ENCODE results near the gene SYNE3. TPM values are rescaled to one million over a fixed set of nuclear protein-coding genes. Genes with fewer than 3 reads are reported as not detected.
"Not testable (repeated sequence)": the region's sequence is repeated elsewhere in the genome, so short reads cannot be mapped to it uniquely, and the experiment has no call there.

SYNE3 gene
- polyA plus RNA-seq, 4 donors = 2.0 to 2.8 (median 2.2) TPM

DNA sequence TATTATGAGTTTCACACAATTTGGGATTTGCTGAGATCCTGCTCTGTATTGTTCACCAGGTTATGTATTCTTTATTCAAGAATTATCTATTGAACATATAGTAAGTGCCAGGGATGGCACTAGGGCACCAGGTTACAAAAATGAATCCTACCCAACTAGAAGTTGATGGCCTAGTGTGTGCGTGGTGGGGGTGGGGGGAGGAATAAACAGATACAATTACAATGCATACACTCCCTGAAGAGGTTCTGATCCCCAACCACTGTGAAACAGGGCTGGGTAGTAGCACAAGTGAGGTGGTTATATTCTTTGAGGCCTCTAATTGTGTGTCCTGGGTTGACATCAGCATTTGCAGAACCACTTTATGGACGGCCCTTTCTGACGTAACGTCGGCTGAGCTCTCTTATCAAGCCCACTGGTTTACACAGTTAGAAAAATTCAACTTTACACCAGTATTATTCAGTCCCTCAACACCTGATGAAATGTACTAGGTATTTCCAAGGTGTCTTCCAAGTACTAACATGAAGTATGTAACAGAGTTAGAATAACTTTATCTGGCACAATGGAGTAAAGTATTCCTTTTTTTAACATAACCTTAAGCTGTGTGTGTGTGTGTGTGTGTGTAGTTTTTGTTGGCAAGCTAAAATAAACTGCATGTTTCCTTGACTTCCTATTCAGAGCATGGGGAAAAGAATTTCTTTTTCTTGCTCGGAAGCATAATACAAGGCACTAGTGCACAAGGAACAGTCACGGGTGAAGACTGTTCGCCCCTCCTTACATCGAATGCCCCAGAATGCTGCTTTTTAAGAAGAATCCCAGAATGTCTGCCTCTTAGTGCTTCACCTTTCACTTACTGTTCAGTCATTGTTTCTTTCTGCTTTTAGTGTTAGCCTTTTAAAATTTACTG is 10.3 kb upstream of the SYNE3 start:
- DNase-seq (ENCODE audit: low read depth in 4 of 4, low spot score in 2 of 4) = no peak

- DNase-seq (ENCODE audit: low read depth in 4 of 4, low spot score in 2 of 4) = no peak
Measured at GRCh38 chr14:95525999-95526398, 9.5 kb upstream of the SYNE3 start.

DNA sequence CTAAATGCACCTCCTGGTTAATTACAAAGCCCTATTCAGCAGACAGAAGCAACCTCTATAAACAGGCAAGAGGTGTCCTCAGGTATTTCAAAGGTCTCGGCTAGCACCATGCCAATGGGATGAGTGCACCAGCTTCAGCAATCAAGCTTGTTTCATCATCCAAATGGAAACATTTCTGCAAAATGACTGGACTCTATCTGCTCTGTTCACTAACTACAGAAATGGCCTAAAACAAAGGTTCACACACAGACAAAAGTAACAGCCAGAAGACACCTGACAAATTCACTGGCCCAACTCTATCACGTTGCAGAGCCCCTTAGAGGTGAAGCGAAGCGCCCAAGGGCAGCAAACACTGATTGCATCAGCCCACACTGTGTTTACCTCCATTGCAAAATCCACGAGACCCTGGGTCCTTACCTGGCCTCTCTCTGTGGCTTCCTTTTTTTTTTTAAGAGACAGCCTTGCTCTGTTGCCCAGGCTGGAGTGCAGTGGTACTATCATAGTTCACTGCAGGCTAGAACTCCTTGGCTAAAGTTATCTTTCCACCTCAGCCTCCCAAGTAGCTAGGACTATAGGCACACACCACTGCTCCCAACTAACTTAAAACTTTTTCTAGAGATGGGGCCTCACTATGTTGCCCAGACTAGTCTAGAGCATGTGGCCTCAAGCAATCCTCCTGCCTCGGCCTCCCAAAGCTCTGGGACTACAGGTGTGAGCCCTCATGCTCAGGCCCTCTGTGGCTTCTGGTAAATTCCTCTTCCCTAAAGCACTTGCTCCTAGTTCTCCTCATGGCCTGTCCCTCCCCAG is 8.5 kb upstream of the SYNE3 start:
- no peak for DNase-seq (ENCODE audit: low read depth in 4 of 4, low spot score in 2 of 4)

GRCh38 chr14:95523815-95524448 is 7.5 kb upstream of the SYNE3 start:
- no peak for DNase-seq (ENCODE audit: low read depth in 4 of 4, low spot score in 2 of 4)

DNA sequence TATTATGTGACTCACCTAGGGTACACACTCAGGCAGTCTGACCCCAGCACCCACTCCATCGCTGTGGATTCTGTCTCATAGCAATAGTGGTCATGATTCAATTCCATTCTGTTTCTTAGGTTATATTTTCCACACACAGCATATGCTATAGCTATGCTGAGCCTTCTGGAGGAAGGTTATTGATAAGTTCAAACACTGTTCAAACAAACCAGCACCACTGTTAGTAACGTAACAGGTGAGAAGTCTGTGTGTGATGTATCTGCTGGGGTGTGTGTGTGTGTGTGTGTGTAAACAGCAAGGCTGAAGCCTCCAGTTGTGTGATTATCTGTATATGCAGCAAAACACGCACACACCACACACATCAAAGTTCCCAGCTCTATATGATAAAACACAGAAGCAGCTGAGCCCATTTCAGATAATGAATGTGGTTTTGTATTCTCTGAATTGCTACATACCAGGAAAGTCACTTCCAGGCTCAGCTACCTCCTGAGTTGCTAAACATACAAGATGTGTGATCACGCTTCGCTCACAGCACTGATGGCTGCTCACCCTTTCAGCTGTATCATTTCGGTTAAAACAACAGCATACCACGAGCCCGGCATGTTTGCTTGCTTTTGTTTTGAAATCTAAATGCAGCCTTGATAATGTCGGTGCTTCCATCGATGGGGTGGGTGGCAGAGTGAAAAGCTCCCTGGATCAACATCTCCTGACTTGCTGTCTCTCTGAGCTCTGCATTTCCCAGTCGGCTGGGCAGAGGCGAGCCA is 6.8 kb upstream of the SYNE3 start:
- no peak for DNase-seq (ENCODE audit: low read depth in 4 of 4, low spot score in 2 of 4)

- DNase-seq (ENCODE audit: low read depth in 4 of 4, low spot score in 2 of 4) = no peak
Measured at GRCh38 chr14:95522556-95522955, 6.1 kb upstream of the SYNE3 start.

GRCh38 chr14:95522116-95522515 is 5.7 kb upstream of the SYNE3 start:
- no peak for DNase-seq (ENCODE audit: low read depth in 4 of 4, low spot score in 2 of 4)

- DNase-seq (ENCODE audit: low read depth in 4 of 4, low spot score in 2 of 4) = no peak
Measured at GRCh38 chr14:95521001-95521400, 4.6 kb upstream of the SYNE3 start.

- DNase-seq (ENCODE audit: low read depth in 4 of 4, low spot score in 2 of 4) = no peak
Measured at GRCh38 chr14:95520346-95520745, 3.9 kb upstream of the SYNE3 start.

GRCh38 chr14:95519699-95520098 is 3.2 kb upstream of the SYNE3 start:
- DNase-seq (ENCODE audit: low read depth in 4 of 4, low spot score in 2 of 4) = no peak

GRCh38 chr14:95518045-95518751 is 1.7 kb upstream of the SYNE3 start:
- no peak for DNase-seq (ENCODE audit: low read depth in 4 of 4, low spot score in 2 of 4)

GRCh38 chr14:95515596-95516552 is 576 bp downstream of the SYNE3 start:
- no peak for DNase-seq (ENCODE audit: low read depth in 4 of 4, low spot score in 2 of 4)

- no peak for DNase-seq (ENCODE audit: low read depth in 4 of 4, low spot score in 2 of 4)
Measured at GRCh38 chr14:95515080-95515489, 1.4 kb downstream of the SYNE3 start.

GRCh38 chr14:95514131-95515079 is 2.0 kb downstream of the SYNE3 start:
- DNase-seq (ENCODE audit: low read depth in 4 of 4, low spot score in 2 of 4) = no peak

DNA sequence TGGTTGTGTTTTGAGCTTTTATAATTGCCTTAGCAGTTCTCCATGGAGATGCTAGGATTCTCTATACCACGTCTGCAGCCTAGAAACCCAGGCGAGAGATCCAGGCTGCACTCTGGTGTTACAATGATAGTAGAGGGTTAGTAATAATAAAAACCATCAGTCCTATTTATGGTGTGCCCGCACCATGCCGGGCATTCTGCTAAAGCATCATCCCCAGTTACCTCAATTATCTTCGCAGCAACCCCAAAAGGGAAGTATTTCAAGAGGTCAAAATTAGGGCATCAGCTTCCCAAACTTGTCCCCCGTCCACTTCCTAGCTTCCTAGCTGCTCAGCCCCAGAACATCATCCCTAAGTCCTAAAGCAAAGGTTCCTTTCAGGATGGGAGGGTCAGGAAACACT is 3.2 kb downstream of the SYNE3 start:
- DNase-seq (ENCODE audit: low read depth in 4 of 4, low spot score in 2 of 4) = no peak

- DNase-seq (ENCODE audit: low read depth in 4 of 4, low spot score in 2 of 4) = no peak
Measured at GRCh38 chr14:95511687-95512086, 4.8 kb downstream of the SYNE3 start.

DNA sequence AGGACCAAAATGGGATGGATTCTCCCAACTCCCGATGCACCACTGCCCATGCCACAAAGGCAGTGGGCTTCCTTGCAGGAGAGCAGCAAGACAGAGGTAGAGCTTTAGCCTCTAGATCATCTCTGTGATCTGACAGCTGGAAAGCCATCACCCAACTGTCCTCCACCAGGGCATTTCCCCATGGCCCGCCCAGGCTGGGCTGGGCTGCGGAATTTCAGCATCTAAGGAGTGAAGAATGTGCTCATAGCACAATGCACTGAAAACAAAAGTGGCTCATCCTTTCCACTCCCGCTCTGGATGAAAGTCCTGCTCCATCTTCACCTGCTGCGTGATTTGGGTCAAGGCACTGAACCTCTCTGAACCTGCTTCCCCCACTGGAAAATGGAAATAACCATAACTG is 5.6 kb downstream of the SYNE3 start:
- DNase-seq (ENCODE audit: low read depth in 4 of 4, low spot score in 2 of 4) = no peak

- DNase-seq (ENCODE audit: low read depth in 4 of 4, low spot score in 2 of 4) = not testable (repeated sequence)
Measured at GRCh38 chr14:95510344-95510743, 6.1 kb downstream of the SYNE3 start.
